GM18499 (cell line): ENCODE data around the gene ATRN.
"Not testable (repeated sequence)": the region's sequence is repeated elsewhere in the genome, so short reads cannot be mapped to it uniquely, and the experiment has no call there.

Experiments
- ATAC-seq: cut with Tn5 transposase; IDR thresholded peaks from one replicate; pipeline ENCODE4 v1.9.1; 2021; ENCODE audit warnings: moderate number of reproducible peaks; ENCODE audit not compliant: insufficient read depth, unreplicated experiment

The ATRN gene

DNA sequence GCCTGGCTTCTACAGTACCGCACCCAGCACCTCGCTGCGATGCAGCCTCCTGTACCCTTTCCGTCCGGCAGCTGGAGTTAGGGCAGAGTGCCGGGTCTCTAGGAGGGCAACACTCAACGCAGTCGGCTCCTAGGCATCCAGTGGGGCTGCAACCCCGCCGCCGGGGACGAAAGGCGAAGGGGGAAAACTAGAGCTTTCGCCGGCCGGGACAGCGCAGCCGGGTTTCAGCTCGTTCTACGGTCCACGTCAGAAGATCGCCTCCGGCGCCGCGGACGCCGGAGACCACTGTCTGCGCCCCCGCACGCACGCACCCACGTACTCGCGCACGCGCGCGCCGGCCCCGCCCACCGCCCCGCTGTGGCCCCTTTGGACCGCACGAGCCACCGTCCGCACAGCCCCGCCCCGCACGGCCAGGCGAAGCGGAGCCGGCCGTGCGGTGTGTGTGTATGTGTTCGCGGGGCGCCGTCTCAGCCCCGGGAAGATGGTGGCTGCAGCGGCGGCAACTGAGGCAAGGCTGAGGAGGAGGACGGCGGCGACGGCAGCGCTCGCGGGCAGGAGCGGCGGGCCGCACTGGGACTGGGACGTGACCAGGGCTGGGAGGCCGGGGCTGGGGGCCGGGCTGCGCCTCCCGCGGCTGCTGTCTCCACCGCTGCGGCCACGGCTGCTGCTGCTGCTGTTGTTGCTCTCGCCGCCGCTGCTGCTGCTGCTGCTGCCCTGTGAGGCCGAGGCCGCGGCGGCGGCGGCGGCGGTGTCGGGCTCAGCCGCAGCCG lies at the start of gene ATRN:
Gene ATRN, plus strand, starts transcription at position 392 of the 770 bp plus-strand sequence. Its CDS starts 90 bp downstream, at position 482.
- no peak for ATAC-seq

DNA sequence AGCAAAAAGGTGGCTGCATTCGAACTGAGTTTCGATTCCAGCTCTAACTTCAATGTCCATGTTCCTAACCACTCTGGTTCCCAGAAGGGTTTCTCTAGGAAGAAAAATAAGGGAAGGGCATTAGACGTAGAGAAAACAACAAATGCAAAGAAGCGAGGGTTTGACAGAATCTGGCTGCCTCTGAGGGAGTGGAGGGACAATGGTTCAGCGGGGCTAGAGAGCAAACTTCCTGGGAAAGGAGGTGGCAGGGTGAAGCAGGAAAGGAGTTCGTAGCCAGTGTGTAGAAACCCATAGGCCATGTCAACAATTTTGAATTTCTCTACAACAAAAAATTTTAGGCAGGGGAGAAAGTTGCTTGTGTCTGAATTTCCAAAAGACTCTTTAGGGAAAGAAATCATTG lies 48.8 kb upstream of the ATRN start:
- ATAC-seq: no peak

DNA sequence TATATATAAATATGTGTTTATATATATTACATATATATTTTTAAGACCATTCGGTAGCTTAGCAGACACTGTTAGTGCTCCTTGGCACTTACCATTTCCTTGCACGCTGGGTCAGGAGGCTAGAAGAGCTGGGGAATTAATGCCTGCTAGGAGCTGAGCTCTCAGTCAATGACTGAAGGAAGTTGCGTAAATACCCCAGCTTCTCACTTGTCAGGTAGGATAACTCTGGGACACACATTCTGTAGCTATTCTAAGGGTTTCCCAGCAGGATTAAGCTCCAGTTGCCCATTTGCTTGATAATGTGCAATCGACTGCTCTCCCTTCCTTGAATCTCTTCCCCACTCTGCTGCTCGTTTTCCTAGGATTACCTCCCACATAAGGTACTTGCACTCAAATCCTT lies 47.7 kb upstream of the ATRN start:
- no peak for ATAC-seq

DNA sequence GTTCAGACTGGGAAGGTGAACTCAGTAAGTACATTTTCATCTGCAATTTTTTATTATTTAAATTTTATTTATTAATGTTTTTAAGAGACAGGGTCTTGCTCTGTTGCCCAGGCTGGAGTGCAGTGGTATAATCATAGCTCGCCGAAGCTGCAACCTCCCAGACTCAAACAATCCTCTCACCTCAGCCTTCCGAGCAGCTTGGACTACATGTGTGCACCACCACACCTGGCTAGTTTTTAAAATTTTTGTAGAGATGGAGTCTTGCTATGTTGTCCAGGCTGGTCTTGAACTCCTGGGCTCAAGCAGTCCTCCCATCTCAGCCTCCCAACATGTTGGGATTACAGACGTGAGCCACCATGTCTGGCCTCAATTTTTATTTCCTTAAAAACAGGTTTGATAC lies 44.1 kb upstream of the ATRN start:
- ATAC-seq: not testable (repeated sequence)

DNA sequence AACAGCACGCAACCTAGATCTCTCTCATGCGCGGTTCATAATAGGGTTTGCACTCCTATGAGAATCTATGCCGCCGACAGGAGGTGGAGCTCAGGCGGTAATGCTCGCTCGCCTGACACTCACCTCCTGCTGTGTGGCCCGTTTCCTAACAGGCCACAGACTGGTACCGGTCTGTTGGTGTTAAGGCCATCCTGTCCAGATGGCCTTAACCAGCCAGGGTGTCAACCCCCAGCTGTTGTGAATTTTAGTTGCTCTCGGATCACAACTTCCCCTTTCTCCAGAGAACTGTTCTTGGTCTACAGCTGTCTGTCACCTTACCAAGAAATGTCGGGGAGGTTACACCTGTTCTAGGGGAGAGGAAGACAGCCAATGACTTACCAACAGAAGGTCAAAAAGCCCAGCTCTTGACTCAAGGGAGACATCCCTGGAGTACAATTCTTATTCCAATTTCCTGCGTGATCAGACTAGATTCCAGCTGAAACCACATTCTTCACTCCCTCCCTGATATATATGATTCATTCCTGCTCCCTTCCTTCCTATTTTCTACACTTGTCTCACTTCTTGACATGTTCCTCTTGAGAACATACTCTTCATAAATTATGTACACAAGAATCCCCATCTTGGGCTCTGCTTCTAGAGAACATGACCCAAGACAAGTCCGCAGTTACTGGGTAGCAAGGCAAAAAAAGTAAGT lies 40.3 kb upstream of the ATRN start:
- ATAC-seq: no peak

DNA sequence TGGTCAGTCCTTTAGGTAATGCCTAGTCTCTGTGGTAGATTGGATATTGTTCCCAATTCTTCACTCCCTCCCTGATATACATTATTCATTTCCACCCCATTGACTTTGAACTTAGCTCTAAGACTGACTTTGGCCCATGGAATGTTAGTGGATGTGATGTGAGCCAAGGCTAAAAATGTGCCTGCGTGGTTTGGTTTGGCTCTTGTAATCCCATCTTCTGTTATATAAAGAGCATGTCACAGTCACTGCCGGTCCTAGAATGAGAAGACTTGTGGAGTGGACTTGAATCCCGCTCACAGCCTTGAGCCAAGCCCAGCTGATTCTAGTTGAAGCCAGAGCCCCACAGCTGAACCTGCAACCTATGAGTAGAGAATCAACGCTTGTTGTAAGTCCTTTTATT lies 39.7 kb upstream of the ATRN start:
- ATAC-seq: no peak

DNA sequence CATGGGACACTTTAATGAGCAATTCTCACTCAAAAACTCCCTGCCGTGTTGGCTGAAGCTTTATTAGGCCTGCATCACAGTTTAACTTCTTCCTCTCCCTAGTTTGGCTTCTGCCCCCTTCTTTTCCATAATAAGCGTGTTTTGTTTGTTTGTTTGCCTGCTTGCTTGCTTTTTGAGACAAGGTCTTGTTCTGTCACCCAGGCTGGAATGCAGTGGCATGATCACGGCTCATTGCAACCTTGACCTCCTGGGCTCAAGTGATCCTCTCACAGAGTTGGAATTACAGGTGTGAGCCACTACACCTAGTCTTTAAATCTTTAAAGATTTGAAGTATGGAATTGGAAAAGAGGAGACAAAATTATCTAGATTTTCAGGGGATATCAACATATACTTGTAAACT lies 38.0 kb upstream of the ATRN start:
- ATAC-seq: no peak

DNA sequence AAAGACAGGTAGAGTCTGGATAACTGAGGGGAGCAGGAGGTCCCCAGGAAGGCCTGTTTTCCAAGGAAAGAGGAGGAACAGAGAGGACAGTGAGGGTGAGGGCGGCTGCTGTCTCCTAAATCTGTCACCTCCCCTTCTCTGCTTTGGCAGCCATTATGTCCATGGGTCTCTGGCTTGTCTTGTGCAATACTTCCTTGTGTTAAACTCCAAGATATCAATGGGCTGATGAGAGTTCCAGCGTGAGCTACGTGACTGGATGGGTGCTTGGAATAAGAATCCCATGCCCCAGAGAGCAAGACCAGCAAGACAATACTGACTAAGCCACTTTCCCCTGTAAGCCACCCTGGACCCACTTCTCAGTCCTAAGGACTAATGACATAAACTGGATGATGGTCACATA lies 37.1 kb upstream of the ATRN start:
- ATAC-seq: no peak

DNA sequence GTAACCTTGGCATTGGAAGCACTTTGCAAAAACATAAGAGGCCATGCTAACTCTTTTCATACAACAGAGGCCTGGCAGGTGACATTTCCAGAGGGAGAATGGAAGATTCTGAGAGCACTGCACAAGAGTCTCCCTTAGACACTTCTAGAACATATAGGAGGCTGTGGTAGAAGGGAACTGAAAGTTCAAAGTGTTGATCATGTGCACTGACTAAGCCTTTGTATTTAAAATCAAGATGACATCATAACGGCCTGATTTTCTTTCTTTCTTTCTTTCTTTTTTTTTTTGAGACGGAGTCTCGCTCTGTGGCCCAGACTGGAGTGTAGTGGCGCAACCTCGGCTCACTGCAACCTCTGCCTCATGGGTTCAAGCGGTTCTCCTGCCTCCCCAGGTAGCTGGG lies 36.6 kb upstream of the ATRN start:
- ATAC-seq: no peak

DNA sequence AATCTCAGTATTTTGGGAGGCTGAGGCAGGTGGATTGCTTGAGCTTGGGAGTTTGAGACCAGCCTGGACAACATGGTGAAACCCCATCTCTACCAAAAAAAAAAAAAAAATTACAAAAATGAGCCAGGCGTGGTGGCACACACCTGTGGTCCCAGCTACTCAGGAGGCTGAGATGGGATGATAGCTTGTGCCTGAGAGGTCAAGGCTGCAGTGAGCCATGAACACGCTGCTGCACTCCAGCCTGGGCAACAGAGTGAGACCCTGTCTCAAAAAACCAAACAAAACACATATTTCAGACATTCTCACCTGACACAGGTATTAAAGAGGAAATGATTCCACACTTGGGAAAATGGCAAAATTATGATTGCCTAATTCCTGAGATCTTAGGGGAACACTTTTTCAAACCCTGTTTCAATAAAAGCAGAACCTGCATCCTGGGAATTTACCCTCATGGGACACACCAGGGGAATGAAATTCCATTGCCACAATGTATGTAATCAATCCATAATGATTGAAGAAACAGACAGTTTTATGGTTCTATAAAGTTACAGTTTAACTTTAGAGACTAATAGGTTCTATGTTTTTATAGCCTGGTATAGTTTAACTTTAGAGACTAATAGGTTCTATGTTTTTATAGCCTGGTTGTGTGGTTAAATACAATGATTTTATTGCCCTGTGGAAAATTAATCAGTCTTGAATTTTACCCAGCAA lies 33.8 kb upstream of the ATRN start:
- ATAC-seq: no peak

DNA sequence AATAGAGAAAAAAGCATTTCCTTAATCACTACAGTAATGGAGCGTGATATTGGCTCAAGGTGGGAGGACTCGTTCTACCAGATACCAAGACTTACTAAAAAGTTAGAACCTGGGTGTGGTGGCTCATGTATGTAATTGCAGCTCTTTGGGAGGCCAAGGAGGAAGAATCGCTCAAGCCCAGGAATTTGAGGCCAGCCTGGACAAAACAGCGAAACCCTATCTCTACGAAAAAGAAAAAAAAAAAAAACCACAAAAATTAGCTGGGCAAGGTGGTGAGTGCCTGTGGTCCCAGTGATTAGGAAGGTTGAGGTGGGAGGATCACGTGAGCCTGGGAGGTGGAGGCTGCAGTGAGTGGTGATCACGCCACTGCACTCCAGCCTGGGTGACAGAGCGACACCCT lies 24.0 kb upstream of the ATRN start:
- no peak for ATAC-seq

DNA sequence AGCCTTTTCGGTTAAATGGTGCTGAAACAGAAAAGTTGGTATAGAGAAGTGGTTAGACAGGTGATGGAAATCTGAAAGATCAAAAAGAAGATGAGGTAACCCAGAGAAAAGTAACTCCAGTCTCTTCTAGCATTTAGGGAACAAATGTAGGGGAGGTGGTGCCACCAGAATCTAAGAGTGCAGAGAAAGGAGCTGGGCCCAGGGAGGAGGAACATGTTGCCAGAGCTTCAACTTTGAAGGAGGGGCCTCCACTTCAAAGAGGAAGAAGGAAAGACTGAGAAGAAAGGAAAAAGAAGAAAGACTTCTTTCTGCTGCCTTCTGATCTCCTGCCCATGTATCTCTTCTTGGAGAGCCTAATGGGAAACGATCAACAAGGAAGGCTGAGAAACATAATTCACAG lies 23.5 kb upstream of the ATRN start:
- no peak for ATAC-seq

DNA sequence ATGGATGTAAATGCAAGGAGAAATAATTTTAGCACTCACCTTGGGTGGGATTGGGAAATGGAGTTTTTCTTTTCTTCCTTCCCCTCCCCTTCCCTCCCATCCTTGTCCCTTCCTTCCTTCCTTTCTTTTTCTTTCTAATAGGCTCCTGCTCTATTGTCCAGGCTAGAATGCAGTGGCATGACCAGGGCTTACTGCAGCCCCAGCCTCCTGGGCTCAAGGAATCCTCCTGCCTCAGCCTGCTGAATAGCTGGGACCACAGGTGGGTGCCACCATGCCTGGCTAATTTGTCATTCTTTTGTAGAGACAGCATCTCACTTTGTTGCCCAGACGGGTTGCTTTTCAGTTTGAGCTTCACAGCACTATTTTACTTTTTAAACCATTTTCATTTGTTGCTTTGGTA lies 21.5 kb upstream of the ATRN start:
- ATAC-seq: no peak

DNA sequence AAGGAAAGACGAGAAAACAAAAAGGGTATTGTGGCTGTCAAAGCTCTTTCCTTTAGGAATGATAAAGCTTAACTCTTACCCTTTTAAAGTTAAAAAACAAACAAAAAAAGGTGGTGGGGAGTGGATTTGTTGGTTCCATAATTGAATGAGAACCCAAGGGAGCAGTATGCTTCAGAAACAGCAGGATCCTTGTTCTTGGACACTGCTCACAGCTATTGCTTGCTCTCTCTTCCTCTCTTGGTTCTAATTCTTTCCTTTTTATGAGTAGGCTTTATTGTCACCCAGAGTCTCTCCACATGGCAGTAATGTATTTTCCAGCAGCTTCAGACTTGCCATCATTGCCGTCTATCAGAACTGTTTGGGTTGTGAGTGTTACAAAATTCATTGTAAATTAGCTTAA lies 18.7 kb upstream of the ATRN start:
- ATAC-seq: no peak

DNA sequence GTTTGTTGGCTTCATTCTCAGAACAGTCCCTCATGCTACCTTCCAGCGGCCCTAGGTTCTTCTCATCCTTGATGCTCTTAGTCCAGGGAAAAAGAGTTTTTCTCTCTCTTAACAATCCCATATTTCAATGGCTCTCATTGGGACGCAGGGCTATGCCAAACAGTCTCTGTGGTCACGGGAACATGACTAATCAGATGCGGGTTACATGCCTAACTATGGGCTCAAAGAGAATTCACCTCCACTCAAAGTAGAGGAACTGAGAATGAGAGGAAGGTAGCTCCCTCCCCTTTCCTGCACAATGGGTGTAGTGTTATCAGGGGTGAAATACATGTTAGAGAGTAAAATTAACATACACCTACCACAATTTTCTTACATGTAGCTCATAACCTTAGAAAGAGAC lies 18.1 kb upstream of the ATRN start:
- no peak for ATAC-seq

DNA sequence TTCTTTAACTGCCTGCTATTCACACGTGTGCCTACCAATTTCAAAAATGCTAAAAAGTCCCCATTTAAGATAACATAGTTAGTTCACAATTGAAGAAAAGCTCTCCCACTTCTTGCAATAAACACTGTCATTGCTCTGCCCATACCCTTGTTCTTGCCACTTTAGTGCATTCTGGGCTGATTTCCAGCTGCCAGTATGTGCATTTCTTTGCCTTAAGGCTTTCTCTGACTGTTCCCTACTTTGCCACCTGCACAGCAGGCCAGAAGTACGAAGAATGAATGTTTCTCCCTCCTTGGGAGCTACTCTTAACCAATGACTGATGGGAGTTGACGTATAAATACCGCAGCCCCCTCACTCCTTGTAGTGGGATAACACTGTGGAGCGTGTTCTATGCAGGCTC lies 16.0 kb upstream of the ATRN start:
- ATAC-seq: no peak

DNA sequence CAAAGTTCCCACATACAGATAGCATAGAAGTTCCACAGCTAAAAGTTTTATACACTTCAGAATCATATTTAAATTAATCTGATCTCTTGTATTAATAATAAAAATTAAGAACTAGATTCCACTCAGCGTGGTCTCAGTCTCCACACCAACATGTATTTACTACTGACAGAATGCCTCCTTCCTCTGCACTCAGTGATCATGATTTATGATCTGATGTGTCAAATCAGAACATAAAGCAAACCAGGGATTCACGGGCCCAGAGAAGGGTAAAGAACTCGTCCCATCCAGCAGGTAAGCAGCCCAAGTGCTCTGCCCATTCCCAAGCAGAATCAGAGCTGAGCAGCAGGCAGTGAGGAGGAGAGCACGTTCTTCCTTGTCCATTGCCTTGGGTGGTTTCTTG lies 14.2 kb upstream of the ATRN start:
- no peak for ATAC-seq

DNA sequence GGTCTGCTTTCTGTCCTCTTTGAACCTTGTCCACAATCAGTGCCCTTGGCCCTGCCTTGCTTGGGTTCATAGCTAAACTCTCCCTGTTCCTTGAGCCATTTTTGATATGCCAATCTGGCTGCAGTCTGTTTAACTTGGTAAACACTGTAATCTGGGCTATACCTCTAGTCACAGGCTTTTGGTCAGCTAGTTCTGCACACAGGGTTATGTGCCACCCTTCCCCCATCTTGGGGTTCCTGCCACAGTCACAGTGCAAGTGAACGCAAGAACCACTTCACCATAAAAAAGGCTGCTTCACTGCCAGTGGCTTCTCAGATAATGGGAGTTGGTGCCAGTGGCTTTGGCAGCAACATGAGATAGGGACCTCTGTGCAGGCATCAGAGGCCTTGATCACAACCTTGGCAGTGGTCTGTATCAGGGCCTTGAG lies 10.9 kb upstream of the ATRN start:
- no peak for ATAC-seq

DNA sequence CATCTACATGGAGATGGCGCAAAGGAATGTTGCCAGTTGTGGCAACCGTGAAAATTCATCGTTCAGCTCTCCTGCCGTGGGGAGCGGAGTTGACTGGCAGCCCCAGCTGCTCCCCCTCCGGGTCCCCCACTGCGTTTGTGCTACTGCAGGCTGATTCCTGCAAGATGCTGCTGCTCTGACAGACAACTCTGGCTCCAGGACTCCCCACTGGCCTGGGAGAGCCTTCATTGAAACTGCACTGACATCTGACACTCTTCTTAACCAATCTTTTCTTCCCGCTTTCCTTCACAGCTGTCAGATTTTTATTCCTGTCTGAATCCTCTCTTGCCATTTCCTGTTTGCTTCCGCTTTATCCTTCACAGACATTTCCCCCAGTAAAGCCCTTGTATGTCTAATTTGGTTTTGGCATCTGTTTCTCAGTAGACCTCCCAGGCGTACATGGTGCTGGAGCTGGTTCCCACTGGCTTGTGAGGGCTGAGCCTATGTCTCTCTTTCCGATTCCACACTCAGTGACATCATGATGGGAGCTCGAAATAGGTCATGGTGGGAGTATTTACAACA lies 9.5 kb upstream of the ATRN start:
- ATAC-seq: no peak

DNA sequence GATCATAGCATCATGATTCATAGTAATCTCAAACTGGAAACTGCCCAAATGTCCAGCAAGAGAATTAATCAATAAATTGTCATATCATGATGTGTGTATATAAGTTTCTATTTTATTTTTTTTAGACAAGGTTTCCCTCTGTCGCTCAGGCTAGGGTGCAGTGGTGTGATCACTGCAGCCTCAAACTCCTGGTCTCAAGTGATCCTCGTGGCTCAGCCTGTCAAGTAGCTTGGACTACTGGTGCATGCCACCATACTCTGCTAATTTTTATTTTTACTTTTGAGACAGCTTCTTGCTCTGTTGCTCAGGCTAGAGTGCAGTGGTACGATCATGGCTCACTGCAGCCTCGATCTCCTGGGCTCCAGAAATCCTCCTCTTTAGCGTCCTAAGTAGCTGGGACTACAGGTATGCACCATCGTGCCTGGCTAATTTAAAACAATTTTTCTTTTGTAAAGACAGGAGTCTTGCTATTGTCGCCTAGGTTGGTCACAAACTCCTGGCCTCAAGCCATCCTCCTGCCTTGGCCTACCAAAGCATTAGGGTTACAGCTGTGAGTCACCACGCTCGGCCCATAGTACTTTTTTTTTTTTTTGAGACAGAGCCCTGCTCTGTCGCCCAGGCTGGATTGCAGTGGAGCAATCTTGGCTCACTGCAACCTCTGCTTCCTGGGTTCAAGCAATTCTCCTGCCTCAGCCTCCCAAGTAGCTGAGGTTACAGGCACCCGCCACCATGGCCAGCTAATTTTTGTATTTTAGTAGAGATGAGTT lies 8.7 kb upstream of the ATRN start:
- no peak for ATAC-seq
